EL (cell line): ENCODE results near the gene FBXO8.

ENCODE experiments used
- DNase-seq: peaks from one replicate; pipeline ENCODE4 v3.0.0-alpha.2; 2016

FBXO8 gene

GRCh38 chr4:174204164-174204831 is 79.2 kb downstream of the FBXO8 start:
- DNase-seq, result no peak

GRCh38 chr4:174201871-174202270 is 81.6 kb downstream of the FBXO8 start:
- no peak for DNase-seq

GRCh38 chr4:174199735-174200134 is 83.7 kb downstream of the FBXO8 start:
- DNase-seq, result no peak

GRCh38 chr4:174198828-174199227 is 84.6 kb downstream of the FBXO8 start:
- peak; percentile 78 for DNase-seq

GRCh38 chr4:174198396-174198795 is 85.1 kb downstream of the FBXO8 start:
- no peak for DNase-seq

GRCh38 chr4:174193438-174194374 is 89.8 kb downstream of the FBXO8 start:
- DNase-seq, result no peak

- no peak for DNase-seq
Measured at GRCh38 chr4:174192943-174193342, 90.5 kb downstream of the FBXO8 start.

- DNase-seq, result no peak
Measured at GRCh38 chr4:174190832-174191500, 92.5 kb downstream of the FBXO8 start.

GRCh38 chr4:174189392-174190015 is 94.0 kb downstream of the FBXO8 start:
- no peak for DNase-seq
